Peyer's patch (tissue), 4 donors: ENCODE measurements around the gene GFI1. TPM values are rescaled to one million over a fixed set of nuclear protein-coding genes. Genes with fewer than 3 reads are reported as not detected.

ENCODE experiments used
- DNase-seq, 3 donors: peaks; one replicate each; pipeline ENCODE4 v3.0.0-alpha.2; 2017 to 2019
- H3K27ac ChIP-seq, 4 donors: fragments of 200-600 bp; sonication (generic); one replicate each; pipeline ENCODE4 v1.5.1; 2016 to 2019
- H3K27me3 ChIP-seq, 2 donors: fragments of 200-600 bp; sonication (generic); one replicate each; pipeline ENCODE4 v1.5.1; 2019
- H3K36me3 ChIP-seq, 3 donors: fragments of 200-600 bp; sonication (generic); one replicate each; pipeline ENCODE4 v1.5.1; 2016 to 2019
- H3K4me1 ChIP-seq, 4 donors: fragments of 200-600 bp; sonication (generic); one replicate each; pipeline ENCODE4 v1.5.1; 2016 to 2019
- H3K4me3 ChIP-seq, 4 donors: fragments of 200-600 bp; sonication (generic); 1 replicate in 3 of 4; 2 replicates in 1 of 4; pipeline ENCODE4 v1.5.1; 2016 to 2019; ENCODE audit warnings: mild to moderate bottlenecking in 1 of 4
- H3K9me3 ChIP-seq, 4 donors: fragments of 200-600 bp; sonication (generic); one replicate each; pipeline ENCODE4 v1.5.1; 2016 to 2019; ENCODE audit warnings: mild to moderate bottlenecking in 1 of 4
- POLR2A ChIP-seq, 2 donors: fragments of 450-650 bp; IDR thresholded peaks; one replicate each; pipeline ENCODE4 v1.5.1; 2017; ENCODE audit warnings: antibody characterized with exemption in 2 of 2, mild to moderate bottlenecking in 2 of 2, moderate library complexity in 2 of 2
- total RNA-seq, 4 donors: library from RNA; depleted of rRNA; stranded (reverse); fragments of >200 nt; gene quantifications; one replicate each; pipeline ENCODE4 v1.1.0, GENCODE V29; 2016
- TF ChIP-seq, protein P1 (sequence below), 6 experiments: fragments of 450-650 bp in 4 of 6; fragments of 200-600 bp in 2 of 6; sonication (generic) in 1 of 6; IDR thresholded peaks; one replicate each; pipeline ENCODE4 v1.5.1; 2017 to 2019; ENCODE audit warnings: antibody characterized with exemption in 6 of 6, mild to moderate bottlenecking in 3 of 6, moderate library complexity in 1 of 6

The GFI1 gene
- total RNA-seq, 4 donors from 2014 or later: 6.5 to 15.5 (median 9.1) TPM

DNA sequence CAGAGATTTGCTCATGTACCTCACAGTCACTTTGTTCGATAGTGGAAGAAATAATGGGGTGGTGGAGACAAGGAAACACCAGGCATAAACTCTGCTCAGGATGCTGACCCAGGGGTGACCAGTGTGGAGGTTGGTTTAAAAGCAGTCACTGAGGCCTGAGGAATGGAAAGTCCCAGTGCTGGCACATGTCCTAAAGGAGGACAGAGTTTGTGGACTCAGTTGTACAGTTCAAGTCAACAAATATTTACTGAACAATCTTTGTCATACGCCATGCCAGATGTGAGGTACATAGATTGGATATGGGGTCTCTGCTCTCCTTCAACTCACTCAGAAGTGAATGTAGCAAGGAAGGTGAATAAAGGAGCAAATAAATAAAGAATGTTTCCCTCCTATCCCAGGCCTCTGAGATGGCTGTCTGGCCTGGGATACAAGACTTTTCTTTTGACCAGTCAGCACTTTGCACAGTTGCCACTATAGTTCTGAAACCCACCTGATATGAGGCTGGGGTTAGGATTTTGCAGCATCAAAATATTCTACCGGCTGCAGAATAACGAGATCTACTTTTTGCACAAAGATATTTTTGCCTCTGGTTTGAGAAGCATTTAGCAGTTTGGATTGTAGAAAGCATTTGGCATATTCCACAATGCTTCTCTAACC is 7.9 kb upstream of the GFI1 start:
- no peaks in the 10 kb centered on the region for H3K4me1 ChIP-seq
- no peak for TF ChIP-seq POLR2A (IDR thresholded peaks at IDR 0.05)
- TF ChIP-seq, protein P1, sequence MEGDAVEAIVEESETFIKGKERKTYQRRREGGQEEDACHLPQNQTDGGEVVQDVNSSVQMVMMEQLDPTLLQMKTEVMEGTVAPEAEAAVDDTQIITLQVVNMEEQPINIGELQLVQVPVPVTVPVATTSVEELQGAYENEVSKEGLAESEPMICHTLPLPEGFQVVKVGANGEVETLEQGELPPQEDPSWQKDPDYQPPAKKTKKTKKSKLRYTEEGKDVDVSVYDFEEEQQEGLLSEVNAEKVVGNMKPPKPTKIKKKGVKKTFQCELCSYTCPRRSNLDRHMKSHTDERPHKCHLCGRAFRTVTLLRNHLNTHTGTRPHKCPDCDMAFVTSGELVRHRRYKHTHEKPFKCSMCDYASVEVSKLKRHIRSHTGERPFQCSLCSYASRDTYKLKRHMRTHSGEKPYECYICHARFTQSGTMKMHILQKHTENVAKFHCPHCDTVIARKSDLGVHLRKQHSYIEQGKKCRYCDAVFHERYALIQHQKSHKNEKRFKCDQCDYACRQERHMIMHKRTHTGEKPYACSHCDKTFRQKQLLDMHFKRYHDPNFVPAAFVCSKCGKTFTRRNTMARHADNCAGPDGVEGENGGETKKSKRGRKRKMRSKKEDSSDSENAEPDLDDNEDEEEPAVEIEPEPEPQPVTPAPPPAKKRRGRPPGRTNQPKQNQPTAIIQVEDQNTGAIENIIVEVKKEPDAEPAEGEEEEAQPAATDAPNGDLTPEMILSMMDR (IDR thresholded peaks at IDR 0.05): no peak
- H3K27me3 ChIP-seq: no peaks in the 10 kb centered on the region
- no peaks in the 10 kb centered on the region for H3K36me3 ChIP-seq
- no peak for DNase-seq
- no peaks in the 10 kb centered on the region for H3K9me3 ChIP-seq
- no peak overlapping the region for H3K27ac ChIP-seq
- H3K4me3 ChIP-seq: no peak overlapping the region

DNA sequence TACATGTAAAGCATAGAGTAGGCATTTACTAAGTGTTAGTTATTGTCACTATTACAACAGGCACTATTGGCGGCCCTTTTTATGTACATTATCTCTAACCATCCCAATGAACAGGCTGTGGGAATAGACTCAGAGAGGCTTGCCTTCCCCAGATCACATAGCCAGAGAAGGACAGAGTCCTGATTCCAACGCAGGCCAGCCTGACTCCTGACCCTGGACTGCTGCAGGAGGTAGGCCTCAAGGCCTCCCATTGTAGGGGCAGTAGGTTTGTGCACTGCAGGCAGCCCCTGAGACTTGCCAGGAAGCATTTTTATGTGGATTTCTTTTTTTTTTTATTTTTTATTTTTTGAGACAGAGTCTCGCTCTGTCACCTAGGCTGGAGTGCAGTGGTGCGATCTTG is 6.4 kb upstream of the GFI1 start:
- H3K4me1 ChIP-seq: no peaks in the 10 kb centered on the region
- no peaks in the 10 kb centered on the region for H3K36me3 ChIP-seq
- DNase-seq: no peak
- no peaks in the 10 kb centered on the region for H3K27me3 ChIP-seq
- no peak overlapping the region for H3K4me3 ChIP-seq
- TF ChIP-seq, protein P1 (IDR thresholded peaks at IDR 0.05): no peak
- TF ChIP-seq POLR2A (IDR thresholded peaks at IDR 0.05): no peak
- no peaks in the 10 kb centered on the region for H3K9me3 ChIP-seq
- H3K27ac ChIP-seq: no peak overlapping the region

GRCh38 chr1:92488832-92489231 is 2.1 kb upstream of the GFI1 start:
- H3K9me3 ChIP-seq: no peaks in the 10 kb centered on the region
- peaks cover 0 to 19% of the 10 kb centered on the region in 2 donors for H3K27me3 ChIP-seq
- no peak for DNase-seq
- no peak overlapping the region for H3K27ac ChIP-seq
- H3K4me3 ChIP-seq: no peak overlapping the region
- no peak for TF ChIP-seq POLR2A (IDR thresholded peaks at IDR 0.05)
- TF ChIP-seq, protein P1 (IDR thresholded peaks at IDR 0.05): no peak
- peaks cover 0 to 30% (median 6%) of the 10 kb centered on the region in 4 donors for H3K4me1 ChIP-seq
- no peaks in the 10 kb centered on the region for H3K36me3 ChIP-seq

DNA sequence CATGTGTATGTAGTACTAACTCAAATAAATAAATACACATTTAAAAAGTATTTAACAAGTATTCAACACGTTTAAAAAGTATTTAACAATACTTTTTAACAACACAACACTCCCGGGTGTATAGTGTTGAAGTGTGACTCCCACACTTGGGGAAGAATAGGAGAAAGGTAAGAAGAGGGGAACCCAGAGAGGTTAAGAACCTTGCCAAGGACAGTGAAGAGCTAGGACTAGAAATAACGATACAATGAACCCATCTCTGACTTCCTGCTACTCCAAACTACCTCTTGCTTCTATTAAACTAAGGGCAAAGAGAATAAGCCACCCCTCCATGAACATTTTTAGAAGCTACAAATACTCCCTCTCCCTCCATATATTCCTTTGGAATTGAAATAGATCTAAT is 1.7 kb upstream of the GFI1 start:
- no peak overlapping the region for H3K4me3 ChIP-seq
- TF ChIP-seq, protein P1 (IDR thresholded peaks at IDR 0.05): no peak
- TF ChIP-seq POLR2A (IDR thresholded peaks at IDR 0.05): no peak
- no peaks in the 10 kb centered on the region for H3K36me3 ChIP-seq
- peaks cover 0 to 23% of the 10 kb centered on the region in 2 donors for H3K27me3 ChIP-seq
- H3K4me1 ChIP-seq: peaks cover 0 to 34% (median 8%) of the 10 kb centered on the region in 4 donors
- H3K27ac ChIP-seq: no peak overlapping the region
- DNase-seq: no peak
- no peaks in the 10 kb centered on the region for H3K9me3 ChIP-seq

DNA sequence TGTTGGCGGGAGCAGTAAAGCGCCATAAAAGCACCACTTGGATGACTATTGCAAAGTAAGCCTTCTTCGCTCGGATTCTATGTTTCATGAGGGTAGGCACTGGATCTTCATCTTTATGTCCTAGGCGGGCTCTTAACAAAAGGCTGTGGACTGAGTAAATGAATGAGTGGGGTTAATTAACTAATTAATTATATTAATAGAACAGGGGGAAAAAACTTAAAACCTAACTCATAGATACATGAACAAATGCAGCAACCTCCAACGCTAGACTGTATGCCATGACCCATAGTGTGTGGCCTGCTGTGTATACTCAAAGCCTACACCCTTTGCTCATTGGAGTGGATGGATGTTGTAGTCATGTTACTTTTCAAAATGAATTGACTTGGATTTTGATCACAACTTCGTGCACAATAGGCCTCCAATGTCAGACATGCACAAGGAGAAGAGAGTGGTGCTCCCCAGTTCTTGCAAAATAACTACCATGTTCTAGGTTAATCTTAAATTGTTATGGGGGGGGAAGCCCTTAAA is 417 bp upstream of the GFI1 start:
- DNase-seq: no peak
- peak overlapping the region; percentile 78 to 88 (median 82) for H3K27ac ChIP-seq
- peaks cover 0 to 46% (median 15%) of the 10 kb centered on the region in 4 donors for H3K4me1 ChIP-seq
- no peaks in the 10 kb centered on the region for H3K9me3 ChIP-seq
- H3K27me3 ChIP-seq: peaks cover 0 to 35% of the 10 kb centered on the region in 2 donors
- no peaks in the 10 kb centered on the region for H3K36me3 ChIP-seq
- H3K4me3 ChIP-seq: peak overlapping the region; percentile 51 to 72 (median 60)
- no peak for TF ChIP-seq POLR2A (IDR thresholded peaks at IDR 0.05)
